B cell (primary cell): Measurements from ENCODE around the gene ARX. TPM values are rescaled to one million over a fixed set of nuclear protein-coding genes. Genes with fewer than 3 reads are reported as not detected.

Source experiments
- ATAC-seq: fragments of 200-7000 bp; cut with Tn5 transposase; one replicate; pipeline ENCODE4 v1.10.0; 2021; ENCODE audit warnings: low read depth, mild to moderate bottlenecking, moderate number of reproducible peaks, moderate library complexity
- CTCF ChIA-PET: fragments of 350-600 bp; sonication (Branson Sonifier 250); formaldehyde crosslinking; loops from one replicate; lab custom pipeline; 2021; ENCODE audit warnings: antibody characterized with exemption, inconsistent platforms; lab: Charles Lee
- POLR2A ChIA-PET: fragments of 350-600 bp; sonication (Branson Sonifier 250); formaldehyde crosslinking; loops from one replicate; lab custom pipeline; 2021; ENCODE audit warnings: antibody characterized with exemption; lab: Charles Lee
- DNase-seq: peaks from one replicate; pipeline ENCODE4 v3.0.0; 2013
- H2AFZ ChIP-seq: 2 replicates; pipeline ENCODE4 v1.6.1; 2012; ENCODE audit warnings: mild to moderate bottlenecking, low read depth, low read length; ENCODE audit not compliant: insufficient read depth, poor library complexity, severe bottlenecking
- H3K27ac ChIP-seq, 2 donors: 1 replicate in 1 of 2; 2 replicates in 1 of 2; pipeline ENCODE4 v1.5.1; 2012 to 2013; ENCODE audit warnings: low read length in 2 of 2, mild to moderate bottlenecking in 2 of 2, moderate library complexity in 1 of 2
- H3K27me3 ChIP-seq, 4 experiments: fragments of 200-600 bp in 1 of 4; sonication (generic) in 1 of 4; replicated peaks in 1 of 4; 1 replicate in 2 of 4; 2 replicates in 2 of 4; pipeline versions ENCODE4 v1.6.1 to v1.7.0; 2013 to 2016; ENCODE audit warnings: low read length in 3 of 4, mild to moderate bottlenecking in 2 of 4, mixed read lengths in 1 of 4, moderate library complexity in 1 of 4; ENCODE audit not compliant: insufficient read depth in 4 of 4, control insufficient read depth in 3 of 4; ENCODE audit errors: control extremely low read depth in 1 of 4
- H3K36me3 ChIP-seq, 2 experiments: replicated peaks in 1 of 2; 1 replicate in 1 of 2; 2 replicates in 1 of 2; pipeline versions ENCODE4 v1.6.1 to v1.7.1; 2013; ENCODE audit warnings: low read length in 1 of 2; ENCODE audit not compliant: insufficient read depth in 2 of 2, control insufficient read depth in 1 of 2; ENCODE audit errors: control extremely low read depth in 1 of 2, extremely low read depth in 1 of 2
- H3K4me1 ChIP-seq, 2 donors: fragments of 200-600 bp in 1 of 2; sonication (generic) in 1 of 2; 1 replicate in 1 of 2; 2 replicates in 1 of 2; pipeline versions ENCODE4 v1.5.1 to v1.6.1; 2013 to 2017; ENCODE audit warnings: low read length in 2 of 2; ENCODE audit not compliant: control insufficient read depth in 2 of 2, insufficient read depth in 2 of 2
- H3K4me2 ChIP-seq: replicated peaks from 2 replicates; pipeline ENCODE3; 2012; ENCODE audit warnings: mild to moderate bottlenecking, low read depth, low read length; ENCODE audit not compliant: poor library complexity, severe bottlenecking
- H3K4me3 ChIP-seq, 5 experiments: fragments of 200-600 bp in 1 of 5; sonication (generic) in 1 of 5; 1 replicate in 3 of 5; 2 replicates in 2 of 5; pipeline versions ENCODE4 v1.5.1 to v1.7.0; 2011 to 2016; ENCODE audit warnings: low read length in 4 of 5, mild to moderate bottlenecking in 4 of 5, low read depth in 2 of 5, control low read depth in 1 of 5, moderate library complexity in 1 of 5; ENCODE audit not compliant: insufficient read depth in 1 of 5; ENCODE audit errors: control extremely low read depth in 1 of 5, extremely low read depth in 1 of 5
- H3K79me2 ChIP-seq: fragments of 200-600 bp; sonication (generic); one replicate; pipeline ENCODE4 v1.6.0; 2016; ENCODE audit warnings: low read length; ENCODE audit not compliant: control insufficient read depth, insufficient read depth
- H3K9ac ChIP-seq: fragments of 200-600 bp; sonication (generic); 2 replicates; pipeline ENCODE4 v1.6.1; 2017; ENCODE audit warnings: mild to moderate bottlenecking, low read length, moderate library complexity
- H3K9me3 ChIP-seq, 3 donors: one replicate each; pipeline versions ENCODE4 v1.6.1 to v1.7.1; 2013; ENCODE audit warnings: low read length in 2 of 3; ENCODE audit not compliant: control insufficient read depth in 2 of 3, insufficient read depth in 1 of 3; ENCODE audit errors: control extremely low read depth in 1 of 3
- H4K20me1 ChIP-seq: 2 replicates; pipeline ENCODE4 v1.6.0; 2012; ENCODE audit warnings: mild to moderate bottlenecking, low read length; ENCODE audit not compliant: insufficient read depth, control insufficient read depth, poor library complexity, severe bottlenecking
- H3K27ac Mint-ChIP-seq: one replicate; pipeline ENCODE4 v1.8.0; 2021; ENCODE audit warnings: mixed read lengths
- H3K27me3 Mint-ChIP-seq: one replicate; pipeline ENCODE4 v1.8.0; 2021; ENCODE audit warnings: mixed read lengths
- H3K4me1 Mint-ChIP-seq: one replicate; pipeline ENCODE4 v1.8.0; 2021; ENCODE audit warnings: mixed read lengths
- H3K4me3 Mint-ChIP-seq: one replicate; pipeline ENCODE4 v1.8.0; 2021; ENCODE audit warnings: mixed read lengths
- H3K9me3 Mint-ChIP-seq: one replicate; pipeline ENCODE4 v1.8.0; 2022; ENCODE audit warnings: mixed read lengths; ENCODE audit not compliant: insufficient read depth
- CTCF ChIP-seq: fragments of 200-600 bp; IDR thresholded peaks from one replicate; pipeline ENCODE4 v1.8.0; 2022; ENCODE audit warnings: antibody characterized with exemption, mild to moderate bottlenecking
- EZH2 ChIP-seq: IDR thresholded peaks from 2 replicates; pipeline ENCODE4 v1.6.1; 2012; ENCODE audit warnings: borderline replicate concordance, low read depth, mild to moderate bottlenecking, moderate library complexity, low read length; ENCODE audit not compliant: insufficient read depth, poor library complexity, severe bottlenecking
- WGBS: methylation state at CpG from one replicate; pipeline ENCODE4 v1.1.5; 2013; ENCODE audit warnings: missing lambda C conversion rate; ENCODE audit not compliant: insufficient coverage; 5-methylcytosine and 5-hydroxymethylcytosine counted together
- intact Hi-C: fragments of 100-400 bp; cut with micrococcal nuclease; formaldehyde crosslinking; loops from one replicate; pipeline ENCODE4 v1.10.0; 2022
- polyA plus RNA-seq: library from polyadenylated mRNA; depleted of rRNA; stranded (reverse); fragments of >200 nt; gene quantifications from 2 replicates; pipeline ENCODE4 v1.2.3, GENCODE V29; 2012
- total RNA-seq, 2 donors: library from RNA; stranded (reverse); fragments of 120-200 nt in 1 of 2; gene quantifications; 1 replicate in 1 of 2; 2 replicates in 1 of 2; pipeline versions ENCODE4 v1.2.3 to v1.2.4, GENCODE V29; 2013 to 2022

ARX gene
- total and polyA plus RNA-seq, 2 donors (not counting 1 experiment from before 2014, with no cell fraction given): not detected

- H3K4me3 Mint-ChIP-seq: no peak overlapping the region
- ChIA-PET CTCF (no interaction called here), POLR2A (no interaction called here)
- H2AFZ ChIP-seq: no peak overlapping the region
- H3K9ac ChIP-seq: no peak overlapping the region
- H3K4me1 Mint-ChIP-seq: no peaks in the 10 kb centered on the region
- ATAC-seq (no peak), DNase-seq (no peak)
- intact Hi-C loops: no loop called here
- H3K27ac ChIP-seq: no peak overlapping the region
- H3K79me2 ChIP-seq: no peaks in the 10 kb centered on the region
- H3K9me3 Mint-ChIP-seq: no peaks in the 10 kb centered on the region
- H3K4me3 ChIP-seq: no peak overlapping the region
- TF ChIP-seq CTCF: no peak
- TF ChIP-seq EZH2: no peak
- H3K9me3 ChIP-seq: no peaks in the 10 kb centered on the region
- no peaks in the 10 kb centered on the region for H3K27me3 Mint-ChIP-seq
- H4K20me1 ChIP-seq: no peaks in the 10 kb centered on the region
- no peak overlapping the region for H3K27ac Mint-ChIP-seq
- H3K27me3 ChIP-seq: no peaks in the 10 kb centered on the region
- no peak overlapping the region for H3K4me2 ChIP-seq
- H3K36me3 ChIP-seq: peaks cover 0 to 2% of the 10 kb centered on the region in 2 experiments
- H3K4me1 ChIP-seq: no peaks in the 10 kb centered on the region
- no CpG with 5 or more reads among the region's 8 CpGs for WGBS
These were observed 25.2 kb downstream of the ARX start for GRCh38 chrX:24990535-24990934.

- DNase-seq (no peak), ATAC-seq (no peak)
- Histone ChIP-seq H3K36me3 (peaks cover 0 to 2% of the 10 kb centered on the region in 2 experiments), H3K4me1 (no peaks in the 10 kb centered on the region), H3K79me2 (no peaks in the 10 kb centered on the region), H3K4me2 (no peak overlapping the region), H2AFZ (no peak overlapping the region), H3K27me3 (no peaks in the 10 kb centered on the region), H3K27ac (no peak overlapping the region), H3K4me3 (no peak overlapping the region), H3K9ac (no peak overlapping the region), H4K20me1 (no peaks in the 10 kb centered on the region), H3K9me3 (no peaks in the 10 kb centered on the region)
- POLR2A ChIA-PET: no interaction called here
- Mint-ChIP-seq H3K27ac (no peak overlapping the region), H3K9me3 (no peaks in the 10 kb centered on the region), H3K27me3 (no peaks in the 10 kb centered on the region), H3K4me3 (no peak overlapping the region), H3K4me1 (no peaks in the 10 kb centered on the region)
- intact Hi-C loops: no loop called here
- CTCF ChIA-PET: no interaction called here
- WGBS: no CpG with 5 or more reads among the region's 4 CpGs
- TF ChIP-seq EZH2 (no peak), CTCF (no peak)
These were observed 27.5 kb downstream of the ARX start for GRCh38 chrX:24988314-24988713.
